HepG2 (cell line): ENCODE results near the gene ECHDC1. TPM values are rescaled to one million over a fixed set of nuclear protein-coding genes. Genes with fewer than 3 reads are reported as not detected.

Experiments
- CBX5 ChIP-seq: sonication (generic); formaldehyde crosslinking; IDR thresholded peaks from 2 replicates; pipeline ENCODE4 v1.4.0; 2020; ENCODE audit warnings: missing genetic modification reagents, borderline replicate concordance
- CHD2 ChIP-seq: IDR thresholded peaks from 2 replicates; pipeline ENCODE4 v1.6.1; 2011; ENCODE audit warnings: low read depth, low read length, improper control_type of control experiment
- FOXK1 ChIP-seq: sonication (generic); formaldehyde crosslinking; IDR thresholded peaks from 2 replicates; pipeline ENCODE4 v1.4.0; 2020; ENCODE audit warnings: low read depth, missing genetic modification reagents, borderline replicate concordance
- JDP2 ChIP-seq: sonication (generic); formaldehyde crosslinking; IDR thresholded peaks from 2 replicates; pipeline ENCODE4 v1.8.1; 2022; ENCODE audit warnings: missing genetic modification reagents, borderline replicate concordance
- MIER3 ChIP-seq: IDR thresholded peaks from 2 replicates; pipeline ENCODE4 v1.6.1; 2016; ENCODE audit warnings: missing compliant biosample characterization, borderline replicate concordance
- SNAI1 ChIP-seq: sonication (generic); formaldehyde crosslinking; IDR thresholded peaks from 2 replicates; pipeline ENCODE4 v1.5.0; 2020; ENCODE audit warnings: mild to moderate bottlenecking, missing genetic modification reagents, borderline replicate concordance
- TBP ChIP-seq: sonication (generic); formaldehyde crosslinking; IDR thresholded peaks from 2 replicates; pipeline ENCODE4 v1.5.0; 2020; ENCODE audit warnings: missing genetic modification reagents
- TCF7L2 ChIP-seq: IDR thresholded peaks from 2 replicates; pipeline ENCODE4 v1.6.1; 2011; ENCODE audit warnings: mild to moderate bottlenecking, low read depth, low read length, moderate library complexity
- ZBTB7B ChIP-seq: sonication (generic); formaldehyde crosslinking; IDR thresholded peaks from 2 replicates; pipeline ENCODE4 v1.4.0; 2020; ENCODE audit warnings: missing genetic modification reagents
- ZKSCAN5 ChIP-seq: sonication (generic); formaldehyde crosslinking; IDR thresholded peaks from 2 replicates; pipeline ENCODE4 v1.5.1; 2020; ENCODE audit warnings: mild to moderate bottlenecking, missing genetic modification reagents
- ZNF33A ChIP-seq: sonication (generic); formaldehyde crosslinking; IDR thresholded peaks from 2 replicates; pipeline ENCODE4 v1.5.1; 2020; ENCODE audit warnings: missing genetic modification reagents, mild to moderate bottlenecking, moderate library complexity, borderline replicate concordance
- ZNF670 ChIP-seq: sonication (generic); formaldehyde crosslinking; IDR thresholded peaks from 2 replicates; pipeline ENCODE4 v1.8.0; 2022; ENCODE audit warnings: mild to moderate bottlenecking, missing genetic modification reagents, borderline replicate concordance
- ZSCAN21 ChIP-seq: sonication (generic); formaldehyde crosslinking; IDR thresholded peaks from 2 replicates; pipeline ENCODE4 v1.8.0; 2022; ENCODE audit warnings: mild to moderate bottlenecking, missing genetic modification reagents, moderate library complexity, borderline replicate concordance
- polyA plus RNA-seq, 8 experiments: library from polyadenylated mRNA; depleted of rRNA in 3 of 8; stranded (reverse) in 7 of 8; unstranded in 1 of 8; fragments of >200 nt; fragmentation: Illumina TruSeq in 4 of 8; extraction: Trizol in 4 of 8; gene quantifications; 2 replicates each; pipeline versions ENCODE4 v1.2.1 to v1.2.3, GENCODE V29; 2011 to 2016; ENCODE audit warnings: low read depth in 4 of 8, missing spikeins in 1 of 8, mixed read lengths in 1 of 8; ENCODE audit not compliant: insufficient read depth in 1 of 8
- total RNA-seq, 5 experiments: library from RNA; depleted of rRNA; stranded (reverse); fragments of >200 nt; fragmentation: Illumina TruSeq; extraction: Trizol; gene quantifications; 2 replicates each; pipeline ENCODE4 v1.2.3, GENCODE V29; 2016; ENCODE audit warnings: low read depth in 1 of 5
- TF ChIP-seq, protein P1 (sequence below): sonication (generic); formaldehyde crosslinking; IDR thresholded peaks from 2 replicates; pipeline ENCODE4 v1.4.0; 2020; ENCODE audit warnings: mild to moderate bottlenecking, missing genetic modification reagents
- TF ChIP-seq, protein P2 (sequence below): sonication (generic); formaldehyde crosslinking; IDR thresholded peaks from 2 replicates; pipeline ENCODE4 v1.5.1; 2020; ENCODE audit warnings: missing genetic modification reagents, mild to moderate bottlenecking, borderline replicate concordance
- TF ChIP-seq, protein P3 (sequence below): sonication (generic); formaldehyde crosslinking; IDR thresholded peaks from 2 replicates; pipeline ENCODE4 v1.9.0; 2021; ENCODE audit warnings: missing genetic modification reagents, mild to moderate bottlenecking, borderline replicate concordance
- TF ChIP-seq, protein P4 (sequence below): sonication (generic); formaldehyde crosslinking; IDR thresholded peaks from 2 replicates; pipeline ENCODE4 v1.4.0; 2020; ENCODE audit warnings: low read depth, missing genetic modification reagents

The ECHDC1 gene
- total and polyA plus RNA-seq, 2 of the 13 experiments (the other 11 are each of a cell fraction or from before 2014, with no cell fraction given) = 32.8 to 98.1 TPM

DNA sequence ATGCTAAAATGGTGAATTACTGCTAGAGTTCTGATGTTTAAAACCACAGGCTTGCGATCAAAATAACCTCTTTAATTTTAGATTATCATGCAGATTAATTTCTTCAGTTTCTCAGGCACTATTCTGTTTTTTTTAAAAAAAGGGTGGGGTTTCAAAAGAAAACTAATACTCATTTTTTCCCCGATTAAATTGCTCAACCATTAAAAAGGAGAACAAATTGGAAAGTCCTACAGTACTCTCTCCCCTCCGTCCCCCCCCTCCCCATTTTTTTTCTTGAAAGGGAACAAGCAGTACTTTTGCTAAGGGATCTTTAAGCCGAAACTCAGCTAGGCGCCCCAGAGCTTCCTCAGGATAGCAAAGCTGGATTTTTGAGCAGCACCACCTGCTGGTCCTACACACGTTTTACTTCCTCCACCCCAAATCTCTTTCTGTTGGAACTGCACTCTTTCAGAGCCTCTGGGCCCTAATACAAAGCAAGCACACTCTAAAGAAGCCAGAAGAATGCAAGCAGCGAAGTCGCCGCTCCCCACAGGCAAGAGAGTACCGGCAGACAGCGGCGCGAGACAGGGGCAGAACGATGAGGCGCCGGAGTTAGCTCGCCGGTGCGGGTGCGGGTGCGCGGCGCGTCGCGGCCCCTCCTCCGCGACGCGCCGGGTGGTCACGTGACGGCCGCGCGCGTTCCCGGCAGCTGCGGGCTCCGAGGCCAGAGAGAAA lies 77.1 kb downstream of the ECHDC1 start, which contains the start of gene RNF146 (continued):
- TF ChIP-seq, protein P1, sequence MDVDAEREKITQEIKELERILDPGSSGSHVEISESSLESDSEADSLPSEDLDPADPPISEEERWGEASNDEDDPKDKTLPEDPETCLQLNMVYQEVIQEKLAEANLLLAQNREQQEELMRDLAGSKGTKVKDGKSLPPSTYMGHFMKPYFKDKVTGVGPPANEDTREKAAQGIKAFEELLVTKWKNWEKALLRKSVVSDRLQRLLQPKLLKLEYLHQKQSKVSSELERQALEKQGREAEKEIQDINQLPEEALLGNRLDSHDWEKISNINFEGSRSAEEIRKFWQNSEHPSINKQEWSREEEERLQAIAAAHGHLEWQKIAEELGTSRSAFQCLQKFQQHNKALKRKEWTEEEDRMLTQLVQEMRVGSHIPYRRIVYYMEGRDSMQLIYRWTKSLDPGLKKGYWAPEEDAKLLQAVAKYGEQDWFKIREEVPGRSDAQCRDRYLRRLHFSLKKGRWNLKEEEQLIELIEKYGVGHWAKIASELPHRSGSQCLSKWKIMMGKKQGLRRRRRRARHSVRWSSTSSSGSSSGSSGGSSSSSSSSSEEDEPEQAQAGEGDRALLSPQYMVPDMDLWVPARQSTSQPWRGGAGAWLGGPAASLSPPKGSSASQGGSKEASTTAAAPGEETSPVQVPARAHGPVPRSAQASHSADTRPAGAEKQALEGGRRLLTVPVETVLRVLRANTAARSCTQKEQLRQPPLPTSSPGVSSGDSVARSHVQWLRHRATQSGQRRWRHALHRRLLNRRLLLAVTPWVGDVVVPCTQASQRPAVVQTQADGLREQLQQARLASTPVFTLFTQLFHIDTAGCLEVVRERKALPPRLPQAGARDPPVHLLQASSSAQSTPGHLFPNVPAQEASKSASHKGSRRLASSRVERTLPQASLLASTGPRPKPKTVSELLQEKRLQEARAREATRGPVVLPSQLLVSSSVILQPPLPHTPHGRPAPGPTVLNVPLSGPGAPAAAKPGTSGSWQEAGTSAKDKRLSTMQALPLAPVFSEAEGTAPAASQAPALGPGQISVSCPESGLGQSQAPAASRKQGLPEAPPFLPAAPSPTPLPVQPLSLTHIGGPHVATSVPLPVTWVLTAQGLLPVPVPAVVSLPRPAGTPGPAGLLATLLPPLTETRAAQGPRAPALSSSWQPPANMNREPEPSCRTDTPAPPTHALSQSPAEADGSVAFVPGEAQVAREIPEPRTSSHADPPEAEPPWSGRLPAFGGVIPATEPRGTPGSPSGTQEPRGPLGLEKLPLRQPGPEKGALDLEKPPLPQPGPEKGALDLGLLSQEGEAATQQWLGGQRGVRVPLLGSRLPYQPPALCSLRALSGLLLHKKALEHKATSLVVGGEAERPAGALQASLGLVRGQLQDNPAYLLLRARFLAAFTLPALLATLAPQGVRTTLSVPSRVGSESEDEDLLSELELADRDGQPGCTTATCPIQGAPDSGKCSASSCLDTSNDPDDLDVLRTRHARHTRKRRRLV = peak; percentile 3; the same call in 1 of the 2 replicates
- no peak for TF ChIP-seq TCF7L2
- no peak for TF ChIP-seq JDP2
- no peak for TF ChIP-seq ZKSCAN5 (CRISPR knock-in tag)
- TF ChIP-seq ZSCAN21 (CRISPR knock-in tag) = no peak
- TF ChIP-seq, protein P2, sequence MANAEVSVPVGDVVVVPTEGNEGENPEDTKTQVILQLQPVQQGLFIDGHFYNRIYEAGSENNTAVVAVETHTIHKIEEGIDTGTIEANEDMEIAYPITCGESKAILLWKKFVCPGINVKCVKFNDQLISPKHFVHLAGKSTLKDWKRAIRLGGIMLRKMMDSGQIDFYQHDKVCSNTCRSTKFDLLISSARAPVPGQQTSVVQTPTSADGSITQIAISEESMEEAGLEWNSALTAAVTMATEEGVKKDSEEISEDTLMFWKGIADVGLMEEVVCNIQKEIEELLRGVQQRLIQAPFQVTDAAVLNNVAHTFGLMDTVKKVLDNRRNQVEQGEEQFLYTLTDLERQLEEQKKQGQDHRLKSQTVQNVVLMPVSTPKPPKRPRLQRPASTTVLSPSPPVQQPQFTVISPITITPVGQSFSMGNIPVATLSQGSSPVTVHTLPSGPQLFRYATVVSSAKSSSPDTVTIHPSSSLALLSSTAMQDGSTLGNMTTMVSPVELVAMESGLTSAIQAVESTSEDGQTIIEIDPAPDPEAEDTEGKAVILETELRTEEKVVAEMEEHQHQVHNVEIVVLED (CRISPR knock-in tag) = no peak
- TF ChIP-seq ZNF33A (CRISPR knock-in tag) = no peak
- no peak for TF ChIP-seq CBX5
- no peak; the same call in 1 of the 2 replicates for TF ChIP-seq ZNF670
- TF ChIP-seq, protein P3, sequence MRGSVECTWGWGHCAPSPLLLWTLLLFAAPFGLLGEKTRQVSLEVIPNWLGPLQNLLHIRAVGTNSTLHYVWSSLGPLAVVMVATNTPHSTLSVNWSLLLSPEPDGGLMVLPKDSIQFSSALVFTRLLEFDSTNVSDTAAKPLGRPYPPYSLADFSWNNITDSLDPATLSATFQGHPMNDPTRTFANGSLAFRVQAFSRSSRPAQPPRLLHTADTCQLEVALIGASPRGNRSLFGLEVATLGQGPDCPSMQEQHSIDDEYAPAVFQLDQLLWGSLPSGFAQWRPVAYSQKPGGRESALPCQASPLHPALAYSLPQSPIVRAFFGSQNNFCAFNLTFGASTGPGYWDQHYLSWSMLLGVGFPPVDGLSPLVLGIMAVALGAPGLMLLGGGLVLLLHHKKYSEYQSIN (CRISPR knock-in tag) = no peak
- TF ChIP-seq SNAI1 = peak; percentile 21; the same call in 1 of the 2 replicates
- TF ChIP-seq, protein P4, sequence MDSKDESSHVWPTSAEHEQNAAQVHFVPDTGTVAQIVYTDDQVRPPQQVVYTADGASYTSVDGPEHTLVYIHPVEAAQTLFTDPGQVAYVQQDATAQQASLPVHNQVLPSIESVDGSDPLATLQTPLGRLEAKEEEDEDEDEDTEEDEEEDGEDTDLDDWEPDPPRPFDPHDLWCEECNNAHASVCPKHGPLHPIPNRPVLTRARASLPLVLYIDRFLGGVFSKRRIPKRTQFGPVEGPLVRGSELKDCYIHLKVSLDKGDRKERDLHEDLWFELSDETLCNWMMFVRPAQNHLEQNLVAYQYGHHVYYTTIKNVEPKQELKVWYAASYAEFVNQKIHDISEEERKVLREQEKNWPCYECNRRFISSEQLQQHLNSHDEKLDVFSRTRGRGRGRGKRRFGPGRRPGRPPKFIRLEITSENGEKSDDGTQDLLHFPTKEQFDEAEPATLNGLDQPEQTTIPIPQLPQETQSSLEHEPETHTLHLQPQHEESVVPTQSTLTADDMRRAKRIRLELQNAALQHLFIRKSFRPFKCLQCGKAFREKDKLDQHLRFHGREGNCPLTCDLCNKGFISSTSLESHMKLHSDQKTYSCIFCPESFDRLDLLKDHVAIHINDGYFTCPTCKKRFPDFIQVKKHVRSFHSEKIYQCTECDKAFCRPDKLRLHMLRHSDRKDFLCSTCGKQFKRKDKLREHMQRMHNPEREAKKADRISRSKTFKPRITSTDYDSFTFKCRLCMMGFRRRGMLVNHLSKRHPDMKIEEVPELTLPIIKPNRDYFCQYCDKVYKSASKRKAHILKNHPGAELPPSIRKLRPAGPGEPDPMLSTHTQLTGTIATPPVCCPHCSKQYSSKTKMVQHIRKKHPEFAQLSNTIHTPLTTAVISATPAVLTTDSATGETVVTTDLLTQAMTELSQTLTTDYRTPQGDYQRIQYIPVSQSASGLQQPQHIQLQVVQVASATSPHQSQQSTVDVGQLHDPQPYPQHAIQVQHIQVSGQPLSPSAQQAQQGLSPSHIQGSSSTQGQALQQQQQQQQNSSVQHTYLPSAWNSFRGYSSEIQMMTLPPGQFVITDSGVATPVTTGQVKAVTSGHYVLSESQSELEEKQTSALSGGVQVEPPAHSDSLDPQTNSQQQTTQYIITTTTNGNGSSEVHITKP (CRISPR knock-in tag) = no peak
- TF ChIP-seq ZBTB7B (CRISPR knock-in tag) = 0 out of 2 replicates have a peak, but pooled peaks have one; percentile 3
- peak; percentile 3; the same call in 1 of the 2 replicates for TF ChIP-seq CHD2
- peak; percentile 13; the same call in 1 of the 2 replicates for TF ChIP-seq MIER3
- TF ChIP-seq TBP = no peak
- TF ChIP-seq FOXK1 = no peak
